Stimulated activated CD8-positive, alpha-beta memory T cell treated with anti-CD3 and anti-CD28 coated beads, Interleukin-15, amount 100 ng/mL, for 48 hours (primary cell): ENCODE results near the gene BMPR1B.

Source experiments
- DNase-seq, 2 donors: peaks; one replicate each; pipeline ENCODE4 v3.0.0-alpha.2; 2020; ENCODE audit warnings: low read depth in 2 of 2

BMPR1B gene

DNA sequence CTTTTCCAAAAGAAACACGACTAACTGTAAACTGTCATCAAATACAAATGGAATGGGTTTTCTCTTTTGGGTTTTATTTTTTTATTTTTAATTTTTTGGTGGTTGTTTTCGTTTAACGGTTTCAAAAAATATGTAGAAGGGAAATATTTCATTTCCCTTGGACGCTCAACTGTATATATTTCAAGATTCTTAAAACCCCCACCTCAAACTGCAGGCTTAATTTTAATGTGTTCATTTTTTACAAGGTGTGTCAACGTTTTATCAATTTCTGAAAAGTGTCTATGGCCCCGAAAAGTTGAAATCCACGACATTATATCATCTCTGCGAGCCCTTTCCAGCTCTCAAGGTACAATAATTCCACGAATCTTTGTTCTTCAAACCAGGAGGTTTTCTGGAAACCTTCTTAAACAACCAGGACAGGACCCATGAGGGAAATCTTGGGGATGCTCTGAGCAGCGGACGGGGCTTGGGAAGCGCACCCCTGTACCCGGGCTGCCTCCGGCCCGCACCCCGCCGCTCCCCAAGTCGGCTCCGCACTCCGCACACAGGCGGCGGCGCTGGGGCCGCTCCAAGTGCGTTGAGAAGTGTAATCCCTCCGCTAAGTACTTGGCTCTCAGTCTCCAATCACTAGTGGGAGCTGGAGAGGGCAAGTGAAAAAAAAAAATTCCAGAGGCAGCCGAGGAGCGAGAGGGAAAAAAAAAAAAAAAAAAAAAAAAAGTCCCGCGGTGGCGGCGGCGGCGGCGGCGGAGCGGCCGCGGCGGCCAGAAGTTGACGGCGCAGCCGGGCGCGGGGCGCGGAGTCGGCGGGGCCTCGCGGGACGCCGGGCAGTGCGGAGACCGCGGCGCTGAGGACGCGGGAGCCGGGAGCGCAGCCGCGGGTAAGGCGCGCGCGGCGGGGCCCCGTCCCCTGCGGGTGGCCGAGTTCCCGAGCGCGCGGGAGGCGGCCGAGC is at the start of gene BMPR1B:
BMPR1B (plus strand) TSS at position 764 of the 949 bp plus-strand sequence. CDS start 346,470 bp downstream, outside the sequence.
- DNase-seq, result no peak

DNA sequence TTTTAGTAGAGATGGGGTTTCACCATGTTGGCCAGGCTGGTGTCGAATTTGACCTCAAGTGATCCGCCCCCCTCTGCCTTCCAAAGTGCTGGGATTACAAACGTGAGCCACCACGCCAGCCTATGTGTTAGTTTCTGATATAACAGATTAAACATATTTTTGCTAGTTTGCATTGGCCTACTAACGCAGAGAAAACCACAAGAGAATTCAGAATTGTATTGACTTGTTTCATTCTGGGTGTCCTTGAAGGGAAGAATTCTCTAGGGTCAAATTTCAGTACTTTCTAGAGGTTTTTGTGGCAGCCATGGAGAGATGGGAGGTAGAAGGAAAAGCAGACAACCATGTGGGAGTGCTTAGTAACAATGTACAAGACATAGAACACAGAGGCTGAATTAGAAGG is 46.1 kb upstream of the BMPR1B start:
- no peak for DNase-seq

DNA sequence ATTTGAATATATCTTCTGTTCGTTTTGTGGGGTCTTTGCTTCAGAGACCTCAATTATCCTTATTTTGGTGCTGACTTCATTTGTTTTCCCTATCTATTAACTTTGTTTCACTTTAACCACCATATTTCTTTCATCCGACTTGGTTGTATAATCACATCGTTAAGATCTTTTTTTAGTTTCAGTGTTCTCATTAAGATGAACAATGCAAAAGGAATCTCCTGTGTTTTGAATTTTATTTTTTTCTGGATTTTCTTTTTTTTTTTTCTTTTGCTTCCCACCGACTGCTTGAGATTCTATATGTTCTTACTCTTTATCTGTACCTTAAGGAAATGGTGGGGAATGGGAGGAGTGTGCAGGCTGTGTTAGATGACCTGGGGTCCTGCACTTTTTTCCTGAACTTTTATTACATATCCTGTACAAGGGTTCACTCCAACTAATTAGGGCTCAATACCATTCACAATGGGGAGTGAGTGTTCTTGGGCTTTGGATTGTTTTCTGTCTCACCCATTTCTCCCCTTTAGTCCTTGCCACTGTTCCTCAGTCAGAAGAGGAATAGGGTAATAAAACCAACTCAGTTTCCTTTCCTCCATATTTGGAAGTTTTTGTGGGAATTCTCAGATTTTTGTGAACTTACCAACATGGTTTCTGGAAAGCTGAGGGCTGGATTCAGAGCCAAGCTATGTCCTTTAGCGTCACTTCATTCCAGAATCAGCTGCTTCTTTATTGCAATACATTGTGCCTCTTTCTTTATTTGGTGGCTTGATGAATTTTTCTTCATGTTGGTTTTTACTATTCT is 43.2 kb upstream of the BMPR1B start:
- no peak for DNase-seq

DNA sequence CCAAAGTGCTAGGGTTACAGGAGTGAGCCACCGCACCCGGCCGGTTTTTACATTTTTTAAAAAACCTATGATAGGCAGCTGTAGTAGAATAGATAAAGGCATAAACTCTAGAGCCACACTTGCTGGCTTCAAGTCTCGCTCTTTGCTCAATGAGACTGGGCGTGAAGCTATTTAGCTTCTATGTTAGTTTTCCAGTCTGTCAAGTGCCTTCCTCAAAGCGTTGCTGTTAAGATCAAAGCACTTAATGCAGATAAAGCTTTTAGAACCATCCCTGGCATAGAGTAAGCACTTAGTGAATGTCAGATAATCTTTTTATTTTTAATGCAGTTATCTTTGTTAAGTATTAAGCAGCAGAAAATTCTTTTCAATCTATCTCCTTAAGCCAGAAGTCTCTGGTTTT is 42.0 kb upstream of the BMPR1B start:
- no peak for DNase-seq

DNA sequence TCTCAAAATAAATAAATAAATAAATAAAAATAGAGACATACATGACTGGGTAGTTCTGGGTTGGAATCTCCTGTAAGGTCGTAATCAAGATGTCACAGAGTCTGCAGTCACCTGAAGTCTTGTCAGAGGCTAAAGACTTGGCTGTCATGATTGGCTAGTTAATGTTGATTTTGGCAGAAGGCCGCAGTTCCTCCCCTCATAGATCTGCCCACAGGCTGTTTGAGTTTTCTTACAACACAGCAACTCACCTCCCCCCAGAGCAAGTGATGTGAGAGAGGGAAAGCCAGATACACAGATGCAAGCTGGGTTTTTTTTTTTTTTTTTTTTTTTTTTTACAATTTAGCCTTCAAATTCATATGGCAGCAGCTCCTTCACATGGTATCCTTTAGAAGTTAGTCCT is 36.4 kb upstream of the BMPR1B start:
- DNase-seq, result no peak

DNA sequence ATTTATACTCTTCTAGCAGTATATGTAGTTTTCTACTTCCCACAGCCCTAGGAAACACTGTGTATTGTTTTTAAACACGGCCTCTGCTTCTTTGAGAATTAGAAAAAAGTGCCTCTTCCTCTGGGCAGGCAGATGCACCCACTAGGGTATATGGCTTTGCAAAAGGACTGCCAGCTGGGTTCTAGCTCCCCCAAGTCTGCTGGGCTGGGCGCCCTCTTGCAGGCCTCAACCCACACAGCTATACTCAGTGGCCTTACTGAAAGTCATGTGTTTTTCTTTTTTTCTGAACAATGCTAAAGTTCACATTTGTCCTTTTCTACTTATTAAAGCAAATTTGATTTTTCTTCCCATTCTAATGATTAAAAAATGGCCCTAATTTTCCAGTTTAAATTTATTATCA is 35.5 kb upstream of the BMPR1B start:
- DNase-seq, result no peak

DNA sequence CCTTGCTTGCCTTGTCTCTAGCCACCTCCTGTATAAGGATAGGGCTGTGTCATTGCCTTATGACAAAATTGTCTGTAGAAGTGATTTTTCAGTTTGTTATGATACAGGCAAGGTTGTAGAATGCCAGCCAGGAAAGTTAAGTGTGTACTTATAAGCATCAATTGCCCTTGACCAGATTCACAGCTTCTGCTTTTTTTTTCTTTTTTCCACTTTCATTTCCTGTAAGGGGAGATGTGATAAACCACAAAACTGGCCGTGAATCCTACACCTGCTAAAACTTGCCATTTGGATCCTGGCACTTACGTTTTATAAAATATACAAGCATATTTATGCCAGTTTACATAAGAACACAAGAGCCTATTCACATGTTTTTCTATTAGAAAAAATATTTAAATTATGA is 35.0 kb upstream of the BMPR1B start:
- no peak for DNase-seq

DNA sequence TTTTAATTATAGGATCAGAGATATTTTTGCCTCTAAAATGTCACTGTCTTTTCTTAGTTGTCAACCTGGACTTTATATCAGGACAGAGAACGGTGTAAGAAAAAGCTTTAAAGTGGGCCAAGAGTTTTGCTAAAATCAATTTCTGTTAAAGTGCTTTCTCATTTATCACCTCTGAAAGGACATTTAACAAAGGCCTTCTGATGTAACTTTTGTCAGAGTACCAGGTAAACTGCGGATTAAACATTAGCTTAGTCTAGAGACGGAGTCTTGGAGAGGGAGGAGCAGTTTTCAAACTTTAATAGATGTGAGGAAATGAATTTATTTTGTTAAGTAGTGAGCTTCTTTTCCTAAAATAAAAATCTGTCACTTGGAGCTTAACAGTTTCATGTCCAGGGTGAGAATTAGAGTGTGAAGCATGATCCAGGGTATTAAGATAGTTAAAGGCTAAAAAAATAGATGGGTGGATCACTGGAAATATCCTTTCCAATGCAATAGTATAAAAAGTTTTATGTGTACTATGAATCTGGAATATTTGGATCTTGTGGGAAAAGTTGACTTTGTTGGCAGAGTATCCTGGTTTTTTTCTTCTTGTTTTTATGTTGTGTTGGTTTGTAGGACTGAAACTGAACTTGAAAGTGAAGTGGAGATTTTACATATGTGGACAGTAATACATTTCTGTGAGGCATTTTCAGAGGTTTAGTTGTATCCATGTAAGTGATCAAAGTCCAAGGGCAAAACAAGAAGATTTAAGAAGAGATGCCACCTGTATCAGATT is 33.6 kb upstream of the BMPR1B start:
- DNase-seq, result no peak

DNA sequence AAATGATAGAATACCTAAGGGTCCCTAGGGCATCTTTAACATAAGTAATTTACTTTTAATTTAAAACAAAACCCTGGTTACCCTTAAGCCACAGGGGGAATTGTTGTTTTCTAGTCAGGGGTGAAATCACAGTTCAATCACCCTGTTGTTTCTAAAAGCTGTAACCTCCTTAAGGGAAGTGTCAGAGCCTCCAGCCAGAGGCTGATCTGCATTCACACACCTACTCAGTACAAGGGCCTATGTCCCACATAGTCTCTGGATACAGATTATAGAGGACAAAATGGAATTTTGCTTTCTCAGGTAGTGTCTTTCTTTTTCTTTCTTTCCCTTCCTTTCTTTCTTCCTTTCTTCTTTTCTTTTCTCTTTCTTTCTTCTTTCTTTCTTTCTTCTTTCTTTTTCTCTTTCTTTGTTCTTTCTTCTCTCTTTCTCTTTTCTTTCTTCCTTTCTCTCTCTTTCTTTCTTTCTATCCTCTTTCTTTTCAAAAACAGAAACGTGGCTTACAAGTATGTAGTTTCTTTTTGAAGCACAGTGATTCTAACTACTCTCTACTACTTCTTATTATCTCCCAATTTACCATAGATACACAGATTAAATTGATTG is 31.1 kb upstream of the BMPR1B start:
- DNase-seq, result no peak

DNA sequence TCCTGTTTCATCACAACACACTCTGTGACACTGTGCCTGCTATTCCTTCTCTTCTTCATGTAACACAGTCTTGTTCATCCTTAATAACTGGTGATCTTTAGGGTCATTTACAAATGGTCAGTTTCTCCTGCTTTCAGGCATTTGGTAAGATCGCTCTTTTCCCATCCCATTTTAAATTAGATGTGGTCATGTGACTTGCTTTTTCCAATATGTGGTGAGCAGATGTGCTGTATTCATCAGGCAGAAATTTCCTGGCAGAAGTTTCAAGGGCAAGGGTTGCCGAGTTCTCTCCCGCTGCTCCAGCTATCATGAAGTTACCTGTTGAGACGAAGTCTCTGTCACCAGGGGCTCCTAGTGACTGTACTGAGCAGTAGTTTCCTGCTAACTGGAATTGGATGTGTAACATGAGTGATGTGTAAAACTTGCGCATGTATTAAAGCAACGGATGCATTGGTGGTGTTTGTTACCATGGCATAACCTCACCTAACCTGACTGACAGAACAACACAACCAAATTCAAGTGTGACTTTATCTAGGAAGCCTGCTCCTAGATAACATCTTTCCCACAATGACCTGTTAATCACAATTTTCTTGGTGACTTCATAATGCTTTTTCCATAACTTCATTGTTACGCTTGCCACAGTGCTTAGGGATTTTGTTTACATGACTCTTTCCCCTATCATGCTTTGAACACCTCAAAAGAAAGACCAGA is 29.5 kb upstream of the BMPR1B start:
- DNase-seq, result no peak

DNA sequence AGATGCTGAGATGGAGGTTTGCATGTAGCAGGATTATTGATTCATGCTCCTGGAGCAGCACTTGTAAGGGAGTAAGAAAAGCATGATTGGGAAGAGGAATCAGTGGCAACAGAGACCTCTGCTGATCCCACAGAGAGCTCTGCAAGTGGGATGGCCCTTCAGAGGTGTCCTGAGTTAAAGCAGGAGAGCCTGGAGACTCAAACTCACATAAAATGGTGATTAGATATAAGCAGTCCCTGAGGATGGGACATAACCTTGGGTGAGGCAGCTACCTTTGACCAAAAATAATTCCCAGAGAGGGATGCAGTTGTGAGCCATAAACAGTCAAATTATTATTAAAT is 25.4 kb upstream of the BMPR1B start:
- DNase-seq, result no peak

DNA sequence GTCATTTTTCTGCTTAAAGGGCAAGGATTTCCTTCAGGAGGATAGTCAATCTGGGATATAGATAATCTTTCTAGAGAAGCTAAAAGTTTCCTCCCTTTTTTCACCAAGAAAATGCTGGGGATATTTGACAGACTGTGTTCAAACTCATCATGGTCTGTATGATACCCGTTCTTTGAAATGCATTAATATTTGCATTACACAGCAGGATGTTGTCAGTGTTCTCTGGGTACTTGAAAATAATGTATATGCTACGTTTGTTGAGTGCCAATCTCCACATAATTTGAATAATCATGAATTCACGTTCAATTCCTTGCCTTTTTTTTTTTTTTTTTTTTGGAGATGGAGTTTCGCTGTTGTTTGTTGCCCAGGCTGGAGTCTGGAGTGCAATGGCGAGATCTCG is 18.0 kb upstream of the BMPR1B start:
- DNase-seq, result no peak

DNA sequence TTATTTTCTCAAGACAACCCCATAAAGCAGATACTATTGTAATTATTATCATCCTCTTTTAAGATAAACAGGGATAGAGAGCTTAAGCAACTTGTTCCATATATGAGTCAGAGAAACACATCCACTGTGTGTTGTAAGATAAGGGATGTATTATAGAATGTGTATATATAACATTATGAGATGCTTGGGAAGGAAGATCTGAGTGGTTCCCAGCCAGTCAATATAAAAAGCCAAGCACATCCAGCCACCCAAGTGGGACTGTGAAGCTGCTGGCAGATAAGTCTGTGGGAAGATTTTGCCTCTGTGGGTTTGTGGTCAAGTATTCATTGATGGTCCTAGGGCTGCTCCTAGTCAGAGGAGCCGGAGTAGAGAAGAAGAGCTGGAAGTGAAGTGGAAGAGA is 16.5 kb upstream of the BMPR1B start:
- no peak for DNase-seq

DNA sequence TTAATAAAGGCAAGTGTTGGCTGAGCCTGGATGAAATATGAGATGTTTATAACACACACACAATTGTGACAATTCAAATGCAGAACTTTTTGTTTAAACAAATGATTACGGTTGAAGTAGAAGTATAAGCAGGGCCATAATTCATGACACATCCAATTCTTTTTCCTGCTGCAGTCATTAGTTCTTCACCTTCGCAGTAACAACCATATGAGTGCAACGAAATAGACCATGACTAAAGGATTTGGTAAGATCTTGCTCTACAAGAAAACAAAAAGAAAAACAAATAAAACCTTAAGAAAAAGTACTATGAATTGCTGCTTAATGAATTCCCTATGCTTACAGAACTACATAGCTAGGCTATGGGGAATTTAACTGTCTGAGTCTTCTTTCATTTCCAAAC is 13.9 kb upstream of the BMPR1B start:
- no peak for DNase-seq

DNA sequence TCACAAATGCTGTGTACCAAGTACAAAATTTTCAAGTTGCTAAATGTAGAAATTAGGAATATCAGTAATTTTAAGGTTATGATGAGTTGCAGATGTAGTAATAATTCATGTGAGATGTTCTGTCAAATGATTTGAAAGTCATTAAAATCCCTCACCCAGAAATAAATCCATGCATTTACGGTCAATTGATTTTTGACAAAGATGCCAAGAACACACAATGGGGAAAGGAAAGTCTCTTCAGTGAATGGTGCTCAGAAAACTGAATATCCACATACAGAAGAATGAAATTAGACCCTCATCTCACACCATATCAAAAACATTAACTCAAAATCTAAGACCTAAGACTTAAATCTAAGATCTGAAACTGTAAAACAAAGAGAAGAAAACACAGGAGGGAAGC is 12.9 kb upstream of the BMPR1B start:
- no peak for DNase-seq

DNA sequence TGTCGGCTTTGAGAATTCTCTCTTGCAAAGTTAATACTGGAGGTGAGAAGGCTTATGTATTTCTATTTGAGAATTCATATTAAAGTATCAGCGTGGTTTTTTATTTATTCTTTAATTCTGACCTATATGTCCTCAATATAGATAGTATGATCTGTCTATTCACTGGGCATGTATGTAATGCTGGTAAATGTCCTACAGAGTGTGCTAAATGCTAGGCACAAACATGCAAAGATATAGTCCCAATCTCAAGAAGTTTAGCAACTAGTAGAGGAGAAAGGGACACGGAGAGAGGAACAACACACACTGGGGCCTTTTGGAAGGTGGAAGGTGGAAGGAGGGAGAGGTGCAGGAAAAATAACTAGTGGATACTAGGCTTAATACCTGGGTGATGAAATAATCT is 11.0 kb upstream of the BMPR1B start:
- no peak for DNase-seq

DNA sequence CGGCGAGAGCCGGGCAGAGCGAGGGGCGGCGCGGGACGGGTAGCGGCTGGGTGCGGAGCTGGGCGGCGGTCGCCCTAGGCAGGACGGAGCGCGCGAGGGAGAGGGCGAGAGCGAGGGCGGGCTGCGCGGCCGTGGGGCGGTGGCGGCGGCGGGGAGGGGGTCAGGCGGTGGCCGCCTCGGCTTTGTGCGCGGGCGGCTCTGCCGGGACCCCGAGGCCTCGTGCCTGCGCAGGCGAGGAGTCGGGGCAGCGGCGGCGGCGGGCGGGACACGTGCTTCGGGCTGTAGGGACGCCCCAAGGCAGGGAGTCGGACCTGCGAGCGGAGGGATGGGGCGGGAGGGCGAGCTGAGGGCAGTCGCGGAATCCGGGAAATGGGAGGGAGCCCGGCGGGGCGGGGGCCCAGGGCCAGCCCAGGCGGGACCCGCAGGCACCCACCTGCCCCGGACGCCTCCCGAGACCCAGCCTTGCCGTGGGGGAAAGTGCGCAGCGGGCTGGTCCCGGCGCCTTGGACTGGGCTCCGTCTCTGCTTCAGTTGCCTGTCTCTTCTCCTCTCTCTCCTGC is 465 bp downstream of the BMPR1B start:
- DNase-seq, result no peak

DNA sequence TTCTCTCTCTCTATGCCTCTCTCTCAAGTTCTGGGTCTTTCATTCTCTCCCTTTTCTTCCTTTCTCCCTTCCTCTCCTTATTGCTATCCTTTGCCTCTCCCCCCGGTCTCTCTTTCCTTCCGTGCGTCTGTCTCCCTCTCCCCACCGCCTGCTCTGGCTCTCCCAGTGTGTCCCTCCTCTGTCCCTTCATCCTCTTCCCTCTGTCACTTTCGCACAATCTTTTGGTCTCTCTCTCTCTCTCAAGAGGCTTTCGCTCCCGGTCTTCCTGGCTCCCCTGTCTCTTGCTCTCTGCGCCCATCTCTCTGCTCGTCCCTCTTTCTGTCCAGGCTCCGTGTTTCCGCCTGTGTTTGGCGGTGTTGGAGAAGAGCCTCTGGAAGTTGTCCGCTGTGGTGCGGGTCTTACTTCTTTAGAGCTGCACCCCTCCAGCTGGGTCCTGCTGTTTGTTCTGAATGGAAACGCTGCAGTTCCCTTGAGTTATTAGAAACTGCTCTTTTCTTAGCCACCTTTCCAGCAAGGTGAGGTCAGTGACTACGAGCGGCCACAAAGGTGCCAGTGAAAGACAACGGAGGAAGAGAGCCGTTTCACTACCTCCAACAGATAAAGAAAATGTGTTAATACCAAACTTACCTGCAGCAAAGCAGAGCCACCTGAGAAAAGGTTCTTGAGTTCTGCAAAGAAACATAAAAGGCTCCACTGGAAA is 1.1 kb downstream of the BMPR1B start:
- DNase-seq, result no peak

DNA sequence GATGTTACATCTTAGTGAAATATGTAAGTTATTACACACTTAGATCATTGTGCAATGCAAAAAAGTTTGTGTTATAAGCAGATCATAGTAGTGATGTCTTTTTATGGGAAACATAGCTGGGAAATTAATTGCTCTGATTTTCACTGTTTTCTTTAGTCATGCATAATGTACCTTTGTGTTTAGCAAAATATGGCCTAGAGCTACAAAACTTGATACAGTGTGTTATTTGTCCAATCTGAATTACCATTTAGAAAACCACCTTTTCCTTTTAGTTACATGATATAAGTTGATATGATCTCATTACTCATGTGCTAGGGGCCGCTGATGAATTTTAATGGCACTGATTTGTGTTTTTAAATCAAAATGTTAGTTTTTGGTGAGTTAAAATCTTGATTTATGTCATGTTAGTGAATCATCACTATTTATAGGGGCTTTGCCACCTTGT is 2.0 kb downstream of the BMPR1B start:
- no peak for DNase-seq

DNA sequence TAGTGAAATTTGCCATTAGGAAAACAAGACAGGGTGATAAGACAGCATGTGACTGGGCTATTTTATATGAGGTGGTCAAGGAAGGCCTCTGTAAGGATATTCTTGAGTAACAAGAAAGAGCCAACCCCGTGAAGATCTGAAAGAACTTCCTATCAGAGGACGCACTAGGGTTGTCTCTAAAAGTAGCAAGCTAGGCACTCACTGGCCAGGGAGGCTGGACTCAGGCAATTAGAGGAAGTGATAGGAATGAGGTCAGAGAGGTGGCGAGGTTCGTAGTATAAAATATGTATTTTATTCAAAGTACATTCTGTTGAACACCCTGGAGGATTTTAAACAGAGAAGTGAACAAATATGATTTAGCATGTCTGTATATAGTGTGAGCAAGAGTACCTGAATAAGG is 4.6 kb downstream of the BMPR1B start:
- no peak for DNase-seq
